Choroid plexus epithelial cell (primary cell): ENCODE data around the gene LAGE3.

Experiments
- DNase-seq: peaks from one replicate; pipeline ENCODE4 v3.0.0-alpha.2; 2010; ENCODE audit warnings: low read depth
- H3K4me3 ChIP-seq: 2 replicates; pipeline ENCODE4 v1.5.1; 2011; ENCODE audit warnings: low read depth, mild to moderate bottlenecking, control low read depth, low read length, moderate library complexity
- TF ChIP-seq, protein P1 (sequence below): conservative IDR thresholded peaks from 2 replicates; pipeline ENCODE4 v1.5.1; 2011; ENCODE audit warnings: low read depth, mild to moderate bottlenecking, control low read depth, inconsistent platforms, low read length, moderate library complexity

The LAGE3 gene

DNA sequence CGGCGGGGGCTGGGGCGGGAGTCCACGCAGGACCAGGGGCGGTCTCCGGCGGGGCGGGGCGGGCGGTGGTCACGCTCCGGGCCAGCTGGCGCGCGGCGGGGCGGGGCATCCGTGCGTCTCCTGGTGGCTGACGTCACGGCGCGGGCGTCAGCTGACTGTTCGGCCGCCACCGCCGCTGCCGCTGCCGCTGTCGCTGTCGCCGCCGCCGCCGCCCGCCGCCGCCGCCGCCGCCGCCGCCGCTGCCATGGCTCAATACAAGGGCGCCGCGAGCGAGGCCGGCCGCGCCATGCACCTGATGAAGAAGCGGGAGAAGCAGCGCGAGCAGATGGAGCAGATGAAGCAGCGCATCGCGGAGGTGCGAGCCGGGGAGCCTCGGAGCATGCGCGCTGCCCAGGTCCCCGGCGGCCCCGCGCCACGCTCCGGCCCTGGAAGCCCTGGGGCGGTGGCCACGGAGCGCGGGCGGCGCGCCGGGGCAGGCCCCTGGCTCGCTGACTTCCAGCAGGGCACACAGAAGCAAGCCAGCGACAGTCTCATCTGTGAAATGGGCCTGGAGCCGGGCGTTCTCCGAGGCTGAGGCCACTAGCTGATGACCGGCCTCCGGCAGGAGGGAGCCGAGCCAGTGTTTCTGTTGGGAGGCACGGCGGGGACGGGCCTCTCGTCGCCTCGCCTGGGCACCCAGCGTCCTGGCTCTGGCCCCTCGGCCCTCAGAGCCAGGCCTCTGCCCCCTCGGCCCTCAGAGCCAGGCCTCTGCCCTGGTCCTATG lies 34.9 kb downstream of the LAGE3 start, which contains the start of gene FAM50A:
TSS of gene FAM50A (plus strand) at position 150 of the 763 bp plus-strand sequence. CDS start at position 245, 95 bp downstream.
- TF ChIP-seq, protein P1, sequence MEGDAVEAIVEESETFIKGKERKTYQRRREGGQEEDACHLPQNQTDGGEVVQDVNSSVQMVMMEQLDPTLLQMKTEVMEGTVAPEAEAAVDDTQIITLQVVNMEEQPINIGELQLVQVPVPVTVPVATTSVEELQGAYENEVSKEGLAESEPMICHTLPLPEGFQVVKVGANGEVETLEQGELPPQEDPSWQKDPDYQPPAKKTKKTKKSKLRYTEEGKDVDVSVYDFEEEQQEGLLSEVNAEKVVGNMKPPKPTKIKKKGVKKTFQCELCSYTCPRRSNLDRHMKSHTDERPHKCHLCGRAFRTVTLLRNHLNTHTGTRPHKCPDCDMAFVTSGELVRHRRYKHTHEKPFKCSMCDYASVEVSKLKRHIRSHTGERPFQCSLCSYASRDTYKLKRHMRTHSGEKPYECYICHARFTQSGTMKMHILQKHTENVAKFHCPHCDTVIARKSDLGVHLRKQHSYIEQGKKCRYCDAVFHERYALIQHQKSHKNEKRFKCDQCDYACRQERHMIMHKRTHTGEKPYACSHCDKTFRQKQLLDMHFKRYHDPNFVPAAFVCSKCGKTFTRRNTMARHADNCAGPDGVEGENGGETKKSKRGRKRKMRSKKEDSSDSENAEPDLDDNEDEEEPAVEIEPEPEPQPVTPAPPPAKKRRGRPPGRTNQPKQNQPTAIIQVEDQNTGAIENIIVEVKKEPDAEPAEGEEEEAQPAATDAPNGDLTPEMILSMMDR: no peak
- H3K4me3 ChIP-seq: peak within 1 kb of the TSS; percentile 64
- peak; percentile 52 for DNase-seq

DNA sequence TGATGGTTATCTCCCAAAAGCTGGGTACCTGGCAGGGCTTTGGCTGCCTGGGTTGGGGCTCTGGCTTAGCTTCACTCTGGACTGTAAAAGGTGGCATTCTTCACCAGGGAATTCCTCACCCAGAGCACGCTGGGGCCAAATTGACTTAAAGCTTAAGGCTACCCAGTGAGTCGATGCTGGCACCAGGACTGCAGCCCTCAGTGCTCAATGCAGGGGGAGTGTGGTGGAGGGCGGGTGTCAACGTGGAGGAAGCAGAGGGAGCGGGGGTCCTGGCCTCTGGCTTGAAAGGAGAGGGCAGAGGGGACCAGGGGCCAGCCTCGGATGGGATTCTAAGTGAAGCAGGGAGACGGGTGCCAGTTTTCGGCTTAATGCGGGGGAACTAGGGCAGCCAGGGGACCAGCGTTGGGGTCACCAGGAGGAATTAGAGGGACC lies 35.6 kb downstream of the LAGE3 start:
- DNase-seq: no peak
- TF ChIP-seq, protein P1: no peak
- H3K4me3 ChIP-seq: peak overlapping the region; percentile 45

DNA sequence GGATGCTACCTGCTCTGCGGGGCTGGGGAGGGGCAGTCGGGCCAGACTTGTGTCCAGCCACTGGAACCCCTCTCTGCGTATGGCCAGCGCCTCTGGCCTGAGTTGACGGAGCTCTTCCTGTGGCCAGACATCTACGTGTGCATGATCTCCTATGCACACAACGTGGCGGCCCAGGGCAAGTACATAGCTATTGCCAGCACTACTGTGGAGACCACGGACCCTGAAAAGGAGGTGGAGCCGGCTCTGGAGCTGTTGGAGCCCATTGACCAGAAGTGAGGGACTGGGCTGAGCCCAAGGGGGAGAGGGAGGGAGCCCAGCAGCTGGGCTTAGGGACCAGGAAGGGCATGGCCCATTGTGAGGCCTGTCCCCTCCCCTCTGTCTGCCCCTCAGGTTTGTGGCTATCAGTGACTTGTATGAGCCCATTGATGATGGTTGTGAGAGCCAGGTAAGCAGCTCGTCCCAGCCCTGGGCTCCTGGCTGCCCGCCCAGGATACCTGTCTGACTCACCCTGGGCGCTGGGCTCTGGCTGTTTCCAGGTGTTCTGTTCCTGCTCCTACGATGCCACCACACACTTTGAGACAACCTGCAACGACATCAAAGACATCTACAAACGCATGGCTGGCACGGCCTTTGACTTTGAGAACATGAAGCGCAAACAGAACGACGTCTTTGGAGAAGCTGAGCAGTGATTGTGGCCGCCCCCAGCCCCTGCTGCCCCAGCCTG lies 36.9 kb downstream of the LAGE3 start:
- no peak for DNase-seq
- H3K4me3 ChIP-seq: no peak overlapping the region
- TF ChIP-seq, protein P1: no peak

DNA sequence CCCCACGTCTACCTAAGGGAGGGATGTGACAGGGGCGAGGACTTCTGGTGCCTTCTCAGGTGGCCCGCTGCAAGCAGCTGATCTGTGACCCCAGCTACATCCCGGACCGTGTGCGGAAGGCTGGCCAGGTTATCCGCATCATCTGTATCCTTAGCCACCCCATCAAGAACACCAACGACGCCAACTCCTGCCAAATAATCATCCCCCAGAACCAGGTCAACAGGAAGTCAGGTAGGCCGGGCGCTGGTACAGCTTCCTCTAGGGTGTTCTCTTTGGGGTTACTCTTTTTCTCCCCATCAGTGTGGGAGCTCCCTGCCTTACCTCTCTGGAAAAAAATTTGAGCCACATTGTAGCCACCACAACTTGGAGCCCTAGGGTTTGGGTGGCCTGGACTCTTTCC lies 37.5 kb downstream of the LAGE3 start:
- TF ChIP-seq, protein P1: no peak
- DNase-seq: no peak

DNA sequence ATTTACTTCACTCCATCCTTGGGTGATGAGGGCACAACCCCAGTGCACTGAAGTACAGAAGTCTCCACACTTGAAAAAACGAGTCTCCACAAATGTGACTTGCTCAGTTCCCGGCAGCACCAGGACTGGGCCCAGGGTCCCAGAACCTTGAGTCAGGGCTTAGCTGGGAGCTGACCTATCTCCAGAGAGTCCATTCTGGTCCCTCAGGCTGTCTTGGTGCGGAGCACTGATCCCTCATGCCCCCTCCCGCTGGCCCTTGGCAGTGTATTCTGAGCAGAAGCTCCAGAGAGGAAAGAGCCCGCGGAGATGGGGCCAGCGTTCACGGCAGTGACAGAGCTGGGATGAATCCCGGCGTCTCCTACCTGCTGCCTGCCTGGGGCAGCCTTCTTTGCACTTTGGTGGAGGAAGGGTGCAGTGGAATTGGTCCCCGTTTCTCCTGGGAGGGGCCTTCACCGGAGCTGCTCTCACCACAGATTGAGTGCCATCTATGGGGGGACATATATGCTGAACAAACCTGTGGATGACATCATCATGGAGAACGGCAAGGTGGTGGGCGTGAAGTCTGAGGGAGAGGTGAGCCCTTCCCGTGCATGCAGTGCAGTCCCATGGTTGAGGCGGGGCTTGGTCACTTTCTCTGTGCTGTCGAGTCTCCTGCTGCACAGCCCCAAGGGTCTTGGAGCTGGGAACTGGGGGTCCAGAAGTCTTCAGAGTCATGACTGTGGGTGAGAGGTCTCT lies 38.3 kb downstream of the LAGE3 start:
- H3K4me3 ChIP-seq: no peak overlapping the region
- no peak for DNase-seq
- TF ChIP-seq, protein P1: no peak

More for the DNA sequence above, 37.5 kb downstream of the LAGE3 start:
- H3K4me3 ChIP-seq: no peak overlapping the region

DNA sequence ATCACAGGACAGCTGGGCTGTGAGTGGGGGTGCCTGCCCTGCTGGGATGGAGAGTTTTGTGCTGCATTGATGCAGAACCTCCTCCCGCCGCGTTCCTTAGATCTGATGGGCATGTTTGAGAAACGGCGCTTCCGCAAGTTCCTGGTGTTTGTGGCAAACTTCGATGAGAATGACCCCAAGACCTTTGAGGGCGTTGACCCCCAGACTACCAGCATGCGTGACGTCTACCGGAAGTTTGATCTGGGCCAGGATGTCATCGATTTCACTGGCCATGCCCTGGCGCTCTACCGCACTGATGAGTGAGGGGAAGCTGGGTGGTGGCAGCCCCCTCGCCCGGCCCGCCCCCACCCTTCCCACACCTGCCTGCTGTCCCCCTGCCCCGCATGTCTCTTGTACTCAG lies 39.2 kb downstream of the LAGE3 start:
- no peak overlapping the region for H3K4me3 ChIP-seq
- DNase-seq: no peak
- TF ChIP-seq, protein P1: no peak
